Measurements from ENCODE around the gene SGSM1. TPM values are rescaled to one million over a fixed set of nuclear protein-coding genes. Genes with fewer than 3 reads are reported as not detected.

Gene SGSM1
- polyA plus RNA-seq, 3 donors = not detected

DNA sequence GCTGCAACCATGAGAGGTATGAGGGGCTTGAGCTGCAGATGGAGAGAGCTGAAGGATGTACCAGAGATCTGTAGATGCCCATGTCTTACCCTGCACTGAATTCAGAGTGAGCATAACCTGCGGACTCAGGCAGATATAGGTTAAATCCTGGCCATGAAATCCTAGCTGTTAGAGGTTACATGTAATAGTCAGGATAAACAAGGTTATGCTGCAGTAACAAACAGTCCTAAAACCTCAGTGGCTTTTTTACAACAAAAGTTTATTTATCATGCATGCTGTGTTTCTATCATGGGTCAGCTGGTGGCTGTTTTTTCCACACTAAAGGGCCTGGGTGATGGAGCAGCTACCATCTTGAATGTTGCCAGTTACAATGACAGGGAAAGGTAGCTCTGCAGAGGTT is 70.7 kb downstream of the SGSM1 start:
- Histone ChIP-seq H3K4me1 (ENCODE audit: control insufficient read depth in 1 of 2, insufficient read depth in 2 of 2, low read length in 2 of 2) (no peaks in the 10 kb centered on the region), H2AFZ (ENCODE audit: insufficient read depth, low read depth, low read length, poor library complexity, severe bottlenecking) (no peak overlapping the region), H3K79me2 (ENCODE audit: insufficient read depth, low read length) (no peaks in the 10 kb centered on the region), H3K27me3 (ENCODE audit: control insufficient read depth in 2 of 2, insufficient read depth in 2 of 2, low read length in 2 of 2) (no peaks in the 10 kb centered on the region), H3K9me3 (replicated peaks in 1 of 2; ENCODE audit: control insufficient read depth in 1 of 2, insufficient read depth in 1 of 2, low read length in 2 of 2) (no peaks in the 10 kb centered on the region), H3K4me2 (replicated peaks; ENCODE audit: extremely low read depth, low read length, poor library complexity, severe bottlenecking) (no peak overlapping the region), H3K27ac (ENCODE audit: low read depth in 1 of 2, low read length in 2 of 2) (no peak overlapping the region), H3K9ac (ENCODE audit: insufficient read depth, low read length, poor library complexity, severe bottlenecking) (no peak overlapping the region), H4K20me1 (ENCODE audit: insufficient read depth, low read length) (no peaks in the 10 kb centered on the region), H3K4me3 (replicated peaks in 1 of 3; ENCODE audit: low read depth in 2 of 3, low read length in 3 of 3) (no peak overlapping the region), H3K36me3 (replicated peaks in 1 of 2; ENCODE audit: control insufficient read depth in 1 of 2, insufficient read depth in 2 of 2, low read length in 2 of 2) (no peaks in the 10 kb centered on the region)
- TF ChIP-seq, protein P1, sequence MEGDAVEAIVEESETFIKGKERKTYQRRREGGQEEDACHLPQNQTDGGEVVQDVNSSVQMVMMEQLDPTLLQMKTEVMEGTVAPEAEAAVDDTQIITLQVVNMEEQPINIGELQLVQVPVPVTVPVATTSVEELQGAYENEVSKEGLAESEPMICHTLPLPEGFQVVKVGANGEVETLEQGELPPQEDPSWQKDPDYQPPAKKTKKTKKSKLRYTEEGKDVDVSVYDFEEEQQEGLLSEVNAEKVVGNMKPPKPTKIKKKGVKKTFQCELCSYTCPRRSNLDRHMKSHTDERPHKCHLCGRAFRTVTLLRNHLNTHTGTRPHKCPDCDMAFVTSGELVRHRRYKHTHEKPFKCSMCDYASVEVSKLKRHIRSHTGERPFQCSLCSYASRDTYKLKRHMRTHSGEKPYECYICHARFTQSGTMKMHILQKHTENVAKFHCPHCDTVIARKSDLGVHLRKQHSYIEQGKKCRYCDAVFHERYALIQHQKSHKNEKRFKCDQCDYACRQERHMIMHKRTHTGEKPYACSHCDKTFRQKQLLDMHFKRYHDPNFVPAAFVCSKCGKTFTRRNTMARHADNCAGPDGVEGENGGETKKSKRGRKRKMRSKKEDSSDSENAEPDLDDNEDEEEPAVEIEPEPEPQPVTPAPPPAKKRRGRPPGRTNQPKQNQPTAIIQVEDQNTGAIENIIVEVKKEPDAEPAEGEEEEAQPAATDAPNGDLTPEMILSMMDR (IDR thresholded peaks at IDR 0.05) = no peak
- no peak overlapping the region for H3K4me3 Mint-ChIP-seq
- no peak overlapping the region for H3K27ac Mint-ChIP-seq
- intact Hi-C loops (cut with micrococcal nuclease) = no loop called here
- DNase-seq = no peak
- H3K4me1 Mint-ChIP-seq = no peaks in the 10 kb centered on the region
- peaks cover 0 to 7% (median 0%) of the 10 kb centered on the region in 7 donors for H3K9me3 Mint-ChIP-seq
- 100% methylated on average over 1 of the region's 1 CpG for WGBS (ENCODE audit: insufficient coverage)
- H3K36me3 Mint-ChIP-seq = no peaks in the 10 kb centered on the region
- peaks cover 0 to 4% (median 2%) of the 10 kb centered on the region in 3 donors for H3K27me3 Mint-ChIP-seq (ENCODE audit: low read depth in 3 of 3)

DNA sequence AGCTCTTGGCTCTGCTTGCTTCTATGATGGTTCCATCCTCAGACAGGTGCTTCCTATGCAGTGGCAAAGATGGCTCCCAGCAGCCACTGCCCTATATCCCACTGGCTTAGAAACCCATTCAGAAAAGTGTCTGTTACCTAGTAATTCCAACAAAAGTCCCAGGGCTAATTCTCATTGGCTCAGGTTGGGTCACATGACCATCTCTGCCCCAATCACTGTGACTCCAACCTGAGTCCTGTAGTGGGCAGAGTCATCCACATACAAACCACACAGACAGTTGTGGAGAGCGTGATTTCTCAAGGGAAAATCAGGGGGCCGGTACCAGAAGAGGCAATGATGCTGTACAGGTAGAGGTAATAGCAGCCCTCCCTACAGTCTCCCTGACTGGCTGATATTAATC is 73.0 kb downstream of the SGSM1 start:
- no peaks in the 10 kb centered on the region for H3K27me3 ChIP-seq (ENCODE audit: control insufficient read depth in 2 of 2, insufficient read depth in 2 of 2, low read length in 2 of 2)
- no peak overlapping the region for H3K4me3 ChIP-seq (replicated peaks in 1 of 3; ENCODE audit: low read depth in 2 of 3, low read length in 3 of 3)
- H3K4me2 ChIP-seq (replicated peaks; ENCODE audit: extremely low read depth, low read length, poor library complexity, severe bottlenecking) = no peak overlapping the region
- peaks cover 0 to 7% (median 0%) of the 10 kb centered on the region in 7 donors for H3K9me3 Mint-ChIP-seq
- DNase-seq = no peak
- intact Hi-C loops (cut with micrococcal nuclease) = no loop called here
- no peaks in the 10 kb centered on the region for H3K4me1 ChIP-seq (ENCODE audit: control insufficient read depth in 1 of 2, insufficient read depth in 2 of 2, low read length in 2 of 2)
- H3K9me3 ChIP-seq (replicated peaks in 1 of 2; ENCODE audit: control insufficient read depth in 1 of 2, insufficient read depth in 1 of 2, low read length in 2 of 2) = no peaks in the 10 kb centered on the region
- no CpG with 5 or more reads among the region's 2 CpGs for WGBS (ENCODE audit: insufficient coverage)
- peaks cover 2 to 5% (median 2%) of the 10 kb centered on the region in 3 donors for H3K27me3 Mint-ChIP-seq (ENCODE audit: low read depth in 3 of 3)
- H3K9ac ChIP-seq (ENCODE audit: insufficient read depth, low read length, poor library complexity, severe bottlenecking) = no peak overlapping the region
- no peak overlapping the region for H3K27ac Mint-ChIP-seq
- no peak overlapping the region for H3K27ac ChIP-seq (ENCODE audit: low read depth in 1 of 2, low read length in 2 of 2)
- no peaks in the 10 kb centered on the region for H4K20me1 ChIP-seq (ENCODE audit: insufficient read depth, low read length)
- H3K4me1 Mint-ChIP-seq = peaks cover 5% of the 10 kb centered on the region
- no peaks in the 10 kb centered on the region for H3K36me3 ChIP-seq (replicated peaks in 1 of 2; ENCODE audit: control insufficient read depth in 1 of 2, insufficient read depth in 2 of 2, low read length in 2 of 2)
- H3K79me2 ChIP-seq (ENCODE audit: insufficient read depth, low read length) = no peaks in the 10 kb centered on the region
- H2AFZ ChIP-seq (ENCODE audit: insufficient read depth, low read depth, low read length, poor library complexity, severe bottlenecking) = no peak overlapping the region
- no peak overlapping the region for H3K4me3 Mint-ChIP-seq
- no peaks in the 10 kb centered on the region for H3K36me3 Mint-ChIP-seq
- TF ChIP-seq, protein P1 (IDR thresholded peaks at IDR 0.05) = no peak

All from CD14-positive monocyte (primary cell).